Activated CD8-positive, alpha-beta memory T cell treated with anti-CD3 and anti-CD28 coated beads, Interleukin-2, amount 10 ng/mL, durations not matched to agents 7 days and 5 days (primary cell): ENCODE data around the gene TRABD2A. TPM values are rescaled to one million over a fixed set of nuclear protein-coding genes. Genes with fewer than 3 reads are reported as not detected.
"Not testable (repeated sequence)": the region's sequence is repeated elsewhere in the genome, so short reads cannot be mapped to it uniquely, and the experiment has no call there.

Experiments used
- ATAC-seq: fragments of 150-1000 bp; cut with Tn5 transposase; one replicate; pipeline ENCODE4 v1.10.0; 2021; ENCODE audit warnings: moderate library complexity
- CTCF ChIA-PET: fragments of 350-600 bp; sonication (Branson Sonifier 250); formaldehyde crosslinking; loops from one replicate; lab custom pipeline; 2021; ENCODE audit warnings: antibody characterized with exemption; lab: Charles Lee
- DNase-seq: peaks from one replicate; pipeline ENCODE4 v3.0.0-alpha.2; 2020
- H3K27ac Mint-ChIP-seq: one replicate; pipeline ENCODE4 v1.8.0; 2021; ENCODE audit warnings: mild to moderate bottlenecking, mixed read lengths
- H3K27me3 Mint-ChIP-seq: one replicate; pipeline ENCODE4 v1.8.0; 2021; ENCODE audit warnings: mixed read lengths
- H3K36me3 Mint-ChIP-seq: one replicate; pipeline ENCODE4 v1.8.0; 2021; ENCODE audit warnings: mild to moderate bottlenecking, mixed read lengths
- H3K4me1 Mint-ChIP-seq: one replicate; pipeline ENCODE4 v1.8.0; 2021; ENCODE audit warnings: mixed read lengths
- H3K4me3 Mint-ChIP-seq: one replicate; pipeline ENCODE4 v1.8.0; 2021; ENCODE audit warnings: mild to moderate bottlenecking, moderate library complexity, mixed read lengths
- H3K9me3 Mint-ChIP-seq: one replicate; pipeline ENCODE4 v1.8.0; 2022; ENCODE audit warnings: low read depth, mixed read lengths
- total RNA-seq, 2 experiments: library from RNA; stranded (reverse); gene quantifications; one replicate each; pipeline ENCODE4 v1.2.3, GENCODE V29; 2021

The TRABD2A gene
- total RNA-seq, 2 experiments from 2014 or later: 30.2 to 32.4 TPM

GRCh38 chr2:84882775-84883550 is 2.1 kb upstream of the TRABD2A start:
- H3K4me1 Mint-ChIP-seq: peaks cover 45% of the 10 kb centered on the region
- no peaks in the 10 kb centered on the region for H3K9me3 Mint-ChIP-seq
- H3K27me3 Mint-ChIP-seq: no peaks in the 10 kb centered on the region

GRCh38 chr2:84882414-84882738 is 1.5 kb upstream of the TRABD2A start:
- CTCF ChIA-PET: interaction anchor here (0.5 to 10.7 kb wide), 20 partner anchors 9 to 424 kb away, joined by 3 to 143 read pairs (median 4); partner anchors contain the start of genes SUCLG1 and TMSB10
- DNase-seq (no peak), ATAC-seq (no peak)
- H3K4me3 Mint-ChIP-seq: peak overlapping the region; percentile 92
- peaks cover 47% of the 10 kb centered on the region for H3K4me1 Mint-ChIP-seq
- H3K27me3 Mint-ChIP-seq: no peaks in the 10 kb centered on the region
- H3K27ac Mint-ChIP-seq: peak overlapping the region; percentile 89
- H3K9me3 Mint-ChIP-seq: no peaks in the 10 kb centered on the region
- H3K36me3 Mint-ChIP-seq: no peaks in the 10 kb centered on the region

More at GRCh38 chr2:84882775-84883550, 2.1 kb upstream of the TRABD2A start:
- peak; percentile 22 for DNase-seq
- peak overlapping the region; percentile 92 for H3K4me3 Mint-ChIP-seq
- no peak for ATAC-seq
- no peaks in the 10 kb centered on the region for H3K36me3 Mint-ChIP-seq
- CTCF ChIA-PET: interaction anchor here (0.5 to 10.7 kb wide), 19 partner anchors 9 to 424 kb away, joined by 3 to 143 read pairs (median 4); partner anchors contain the start of genes SUCLG1 and TMSB10
- H3K27ac Mint-ChIP-seq: peak overlapping the region; percentile 89

- Mint-ChIP-seq H3K9me3 (no peaks in the 10 kb centered on the region), H3K27ac (peak overlapping the region; percentile 89), H3K36me3 (no peaks in the 10 kb centered on the region), H3K27me3 (no peaks in the 10 kb centered on the region), H3K4me3 (peak overlapping the region; percentile 92), H3K4me1 (peaks cover 46% of the 10 kb centered on the region)
- ATAC-seq: peak; percentile 77
- CTCF ChIA-PET: interaction anchor here (0.5 to 10.7 kb wide), 23 partner anchors 10 to 423 kb away, joined by 3 to 143 read pairs (median 4); partner anchors contain the start of genes SUCLG1 and TMSB10
- peak; percentile 94 for DNase-seq
Measured at GRCh38 chr2:84881581-84882413, 913 bp upstream of the TRABD2A start.

- DNase-seq: no peak
- CTCF ChIA-PET: interaction anchor here (1.1 to 10.7 kb wide), 12 partner anchors 9 to 365 kb away, joined by 3 to 143 read pairs (median 10); partner anchors contain the start of gene TMSB10
- no peak for ATAC-seq
- peak overlapping the region; percentile 92 for H3K4me3 Mint-ChIP-seq
- peak overlapping the region; percentile 87 for H3K27ac Mint-ChIP-seq
- H3K9me3 Mint-ChIP-seq: no peaks in the 10 kb centered on the region
- H3K4me1 Mint-ChIP-seq: peaks cover 48% of the 10 kb centered on the region
- no peaks in the 10 kb centered on the region for H3K27me3 Mint-ChIP-seq
- H3K36me3 Mint-ChIP-seq: peaks cover 4% of the 10 kb centered on the region
Measured at GRCh38 chr2:84880395-84880644, 564 bp downstream of the TRABD2A start.

GRCh38 chr2:84879584-84880394 is 1.1 kb downstream of the TRABD2A start:
- peak overlapping the region; percentile 87 for H3K27ac Mint-ChIP-seq
- peaks cover 6% of the 10 kb centered on the region for H3K36me3 Mint-ChIP-seq
- DNase-seq (peak; percentile 41), ATAC-seq (no peak)
- no peaks in the 10 kb centered on the region for H3K9me3 Mint-ChIP-seq
- peak overlapping the region; percentile 92 for H3K4me3 Mint-ChIP-seq
- CTCF ChIA-PET: interaction anchor here (1.1 to 10.7 kb wide), 12 partner anchors 9 to 364 kb away, joined by 3 to 143 read pairs (median 10); partner anchors contain the start of gene TMSB10
- no peaks in the 10 kb centered on the region for H3K27me3 Mint-ChIP-seq
- H3K4me1 Mint-ChIP-seq: peaks cover 53% of the 10 kb centered on the region

GRCh38 chr2:84878896-84879583 is 1.8 kb downstream of the TRABD2A start:
- Mint-ChIP-seq H3K4me3 (peak overlapping the region; percentile 92), H3K27me3 (no peaks in the 10 kb centered on the region), H3K36me3 (peaks cover 12% of the 10 kb centered on the region), H3K27ac (no peak overlapping the region), H3K9me3 (no peaks in the 10 kb centered on the region), H3K4me1 (peaks cover 61% of the 10 kb centered on the region)
- CTCF ChIA-PET: interaction anchor here (1.4 to 10.7 kb wide), 4 partner anchors 10 to 45 kb away, joined by 3 to 143 read pairs (median 8); no protein-coding TSS in a partner anchor
- ATAC-seq (no peak), DNase-seq (no peak)

GRCh38 chr2:84878459-84878858 is 2.4 kb downstream of the TRABD2A start:
- no peaks in the 10 kb centered on the region for H3K27me3 Mint-ChIP-seq
- H3K27ac Mint-ChIP-seq: no peak overlapping the region
- peaks cover 61% of the 10 kb centered on the region for H3K4me1 Mint-ChIP-seq
- H3K4me3 Mint-ChIP-seq: no peak overlapping the region
- no peaks in the 10 kb centered on the region for H3K9me3 Mint-ChIP-seq
- CTCF ChIA-PET: interaction anchor here (1.4 to 10.7 kb wide), 2 partner anchors 15 to 45 kb away, joined by 3 to 143 read pairs; no protein-coding TSS in a partner anchor
- ATAC-seq: no peak
- peaks cover 16% of the 10 kb centered on the region for H3K36me3 Mint-ChIP-seq
- DNase-seq: no peak

GRCh38 chr2:84876369-84876768 is 4.5 kb downstream of the TRABD2A start:
- no peak overlapping the region for H3K4me3 Mint-ChIP-seq
- no peaks in the 10 kb centered on the region for H3K27me3 Mint-ChIP-seq
- CTCF ChIA-PET: interaction anchor here (1.6 to 10.7 kb wide), 3 partner anchors 11 to 383 kb away, joined by 3 to 143 read pairs (median 6); no protein-coding TSS in a partner anchor
- H3K36me3 Mint-ChIP-seq: peaks cover 19% of the 10 kb centered on the region
- no peaks in the 10 kb centered on the region for H3K9me3 Mint-ChIP-seq
- H3K27ac Mint-ChIP-seq: no peak overlapping the region
- DNase-seq (peak; percentile 4), ATAC-seq (no peak)
- peaks cover 49% of the 10 kb centered on the region for H3K4me1 Mint-ChIP-seq

- not testable (repeated sequence) for H3K27ac Mint-ChIP-seq
- H3K4me1 Mint-ChIP-seq: peaks cover 49% of the 10 kb centered on the region
Measured at GRCh38 chr2:84875619-84876018, 5.3 kb downstream of the TRABD2A start.

GRCh38 chr2:84875213-84875560 is 5.7 kb downstream of the TRABD2A start:
- CTCF ChIA-PET: interaction anchor here (1.4 to 10.7 kb wide), 3 partner anchors 49 to 381 kb away, joined by 3 to 143 read pairs (median 4); no protein-coding TSS in a partner anchor
- H3K4me1 Mint-ChIP-seq: peaks cover 51% of the 10 kb centered on the region
- H3K27me3 Mint-ChIP-seq: no peaks in the 10 kb centered on the region
- peaks cover 23% of the 10 kb centered on the region for H3K36me3 Mint-ChIP-seq
- no peak overlapping the region for H3K27ac Mint-ChIP-seq
- no peak for DNase-seq
- no peak overlapping the region for H3K4me3 Mint-ChIP-seq
- H3K9me3 Mint-ChIP-seq: no peaks in the 10 kb centered on the region
- ATAC-seq: no peak

More at GRCh38 chr2:84875619-84876018, 5.3 kb downstream of the TRABD2A start:
- DNase-seq, H3K27me3 Mint-ChIP-seq, ATAC-seq, H3K9me3 Mint-ChIP-seq, H3K4me3 Mint-ChIP-seq: not testable (repeated sequence)
- peaks cover 20% of the 10 kb centered on the region for H3K36me3 Mint-ChIP-seq
- CTCF ChIA-PET: interaction anchor here (1.4 to 10.7 kb wide), 3 partner anchors 48 to 382 kb away, joined by 3 to 143 read pairs (median 4); no protein-coding TSS in a partner anchor

- H3K9me3 Mint-ChIP-seq: no peaks in the 10 kb centered on the region
- DNase-seq (no peak), ATAC-seq (no peak)
- peaks cover 26% of the 10 kb centered on the region for H3K36me3 Mint-ChIP-seq
- no peaks in the 10 kb centered on the region for H3K27me3 Mint-ChIP-seq
- no peak overlapping the region for H3K4me3 Mint-ChIP-seq
- CTCF ChIA-PET: interaction anchor here (1.0 to 10.7 kb wide), 3 partner anchors 34 to 133 kb away, joined by 3 to 143 read pairs (median 4); no protein-coding TSS in a partner anchor
- no peak overlapping the region for H3K27ac Mint-ChIP-seq
- H3K4me1 Mint-ChIP-seq: peaks cover 51% of the 10 kb centered on the region
Measured at GRCh38 chr2:84874381-84875212, 6.3 kb downstream of the TRABD2A start.
